Measurements from ENCODE around the gene SYNDIG1.

DNA sequence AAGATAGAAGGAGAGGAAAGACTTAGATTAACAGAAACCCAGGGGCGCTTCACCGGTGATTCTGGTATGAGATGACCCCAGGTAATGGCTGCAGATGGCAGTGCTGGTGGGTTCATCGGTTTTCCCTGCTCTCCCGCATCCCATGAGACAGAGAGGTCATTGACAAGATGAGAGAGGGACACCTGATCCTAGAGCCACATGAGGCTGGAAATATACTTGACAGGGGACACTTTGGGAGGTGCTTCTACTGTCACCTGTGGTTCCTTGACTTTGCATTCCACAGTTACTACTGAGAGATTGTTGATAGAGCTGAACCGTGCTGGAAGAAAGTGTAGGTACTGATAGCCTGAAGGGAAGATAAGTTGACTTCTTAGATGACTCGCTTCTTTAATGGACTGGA is 74.3 kb downstream of the SYNDIG1 start:
- no peak for TF ChIP-seq POLR2A (IDR thresholded peaks at IDR 0.05)
- TF ChIP-seq, protein P1, sequence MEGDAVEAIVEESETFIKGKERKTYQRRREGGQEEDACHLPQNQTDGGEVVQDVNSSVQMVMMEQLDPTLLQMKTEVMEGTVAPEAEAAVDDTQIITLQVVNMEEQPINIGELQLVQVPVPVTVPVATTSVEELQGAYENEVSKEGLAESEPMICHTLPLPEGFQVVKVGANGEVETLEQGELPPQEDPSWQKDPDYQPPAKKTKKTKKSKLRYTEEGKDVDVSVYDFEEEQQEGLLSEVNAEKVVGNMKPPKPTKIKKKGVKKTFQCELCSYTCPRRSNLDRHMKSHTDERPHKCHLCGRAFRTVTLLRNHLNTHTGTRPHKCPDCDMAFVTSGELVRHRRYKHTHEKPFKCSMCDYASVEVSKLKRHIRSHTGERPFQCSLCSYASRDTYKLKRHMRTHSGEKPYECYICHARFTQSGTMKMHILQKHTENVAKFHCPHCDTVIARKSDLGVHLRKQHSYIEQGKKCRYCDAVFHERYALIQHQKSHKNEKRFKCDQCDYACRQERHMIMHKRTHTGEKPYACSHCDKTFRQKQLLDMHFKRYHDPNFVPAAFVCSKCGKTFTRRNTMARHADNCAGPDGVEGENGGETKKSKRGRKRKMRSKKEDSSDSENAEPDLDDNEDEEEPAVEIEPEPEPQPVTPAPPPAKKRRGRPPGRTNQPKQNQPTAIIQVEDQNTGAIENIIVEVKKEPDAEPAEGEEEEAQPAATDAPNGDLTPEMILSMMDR (IDR thresholded peaks at IDR 0.05): no peak
- no peak for TF ChIP-seq POLR2AphosphoS5 (IDR thresholded peaks at IDR 0.05)
